ENCODE results near the gene TBC1D2B.

Gene TBC1D2B

GRCh38 chr15:78016860-78017259 is 60.7 kb downstream of the TBC1D2B start:
- H3K4me3 Mint-ChIP-seq, result no peak overlapping the region
- peak overlapping the region; percentile 14 for H3K27ac Mint-ChIP-seq
- peaks cover 17% of the 10 kb centered on the region for H3K36me3 Mint-ChIP-seq

GRCh38 chr15:78012643-78013077 is 64.9 kb downstream of the TBC1D2B start:
- Mint-ChIP-seq H3K4me3 (no peak overlapping the region), H3K9me3 (no peaks in the 10 kb centered on the region), H3K4me1 (no peaks in the 10 kb centered on the region), H3K27me3 (no peaks in the 10 kb centered on the region), H3K27ac (no peak overlapping the region), H3K36me3 (peaks cover 16% of the 10 kb centered on the region)

More at GRCh38 chr15:78016860-78017259, 60.7 kb downstream of the TBC1D2B start:
- H3K4me1 Mint-ChIP-seq, result peaks cover 17% of the 10 kb centered on the region
- H3K27me3 Mint-ChIP-seq, result no peaks in the 10 kb centered on the region
- no peaks in the 10 kb centered on the region for H3K9me3 Mint-ChIP-seq

- H3K9me3 Mint-ChIP-seq, result no peaks in the 10 kb centered on the region
- no peak overlapping the region for H3K27ac Mint-ChIP-seq
- H3K4me3 Mint-ChIP-seq, result no peak overlapping the region
- H3K36me3 Mint-ChIP-seq, result peaks cover 18% of the 10 kb centered on the region
- H3K27me3 Mint-ChIP-seq, result no peaks in the 10 kb centered on the region
- H3K4me1 Mint-ChIP-seq, result no peaks in the 10 kb centered on the region
Measured at GRCh38 chr15:78010067-78010466, 67.4 kb downstream of the TBC1D2B start.

- H3K27ac Mint-ChIP-seq, result no peak overlapping the region
Measured at GRCh38 chr15:78007964-78008886, 69.3 kb downstream of the TBC1D2B start.

GRCh38 chr15:78007211-78007931 is 70.1 kb downstream of the TBC1D2B start:
- no peaks in the 10 kb centered on the region for H3K4me1 Mint-ChIP-seq
- no peaks in the 10 kb centered on the region for H3K27me3 Mint-ChIP-seq
- peak overlapping the region; percentile 65 for H3K27ac Mint-ChIP-seq
- H3K36me3 Mint-ChIP-seq, result peaks cover 13% of the 10 kb centered on the region
- no peaks in the 10 kb centered on the region for H3K9me3 Mint-ChIP-seq
- no peak overlapping the region for H3K4me3 Mint-ChIP-seq

More at GRCh38 chr15:78007964-78008886, 69.3 kb downstream of the TBC1D2B start:
- peaks cover 11% of the 10 kb centered on the region for H3K36me3 Mint-ChIP-seq
- H3K4me3 Mint-ChIP-seq, result no peak overlapping the region
- no peaks in the 10 kb centered on the region for H3K27me3 Mint-ChIP-seq
- no peaks in the 10 kb centered on the region for H3K4me1 Mint-ChIP-seq
- H3K9me3 Mint-ChIP-seq, result no peaks in the 10 kb centered on the region

GRCh38 chr15:78006567-78007205 is 70.8 kb downstream of the TBC1D2B start:
- peaks cover 13% of the 10 kb centered on the region for H3K36me3 Mint-ChIP-seq
- no peaks in the 10 kb centered on the region for H3K9me3 Mint-ChIP-seq
- H3K4me3 Mint-ChIP-seq, result no peak overlapping the region
- H3K27ac Mint-ChIP-seq, result peak overlapping the region; percentile 74
- H3K27me3 Mint-ChIP-seq, result no peaks in the 10 kb centered on the region
- H3K4me1 Mint-ChIP-seq, result no peaks in the 10 kb centered on the region

- no peaks in the 10 kb centered on the region for H3K27me3 Mint-ChIP-seq
- no peaks in the 10 kb centered on the region for H3K4me1 Mint-ChIP-seq
- no peak overlapping the region for H3K4me3 Mint-ChIP-seq
- no peak overlapping the region for H3K27ac Mint-ChIP-seq
- H3K36me3 Mint-ChIP-seq, result peaks cover 15% of the 10 kb centered on the region
- no peaks in the 10 kb centered on the region for H3K9me3 Mint-ChIP-seq
Measured at GRCh38 chr15:78004919-78005634, 72.4 kb downstream of the TBC1D2B start.

GRCh38 chr15:78004222-78004727 is 73.2 kb downstream of the TBC1D2B start:
- no peak overlapping the region for H3K4me3 Mint-ChIP-seq
- H3K36me3 Mint-ChIP-seq, result peaks cover 15% of the 10 kb centered on the region
- no peaks in the 10 kb centered on the region for H3K27me3 Mint-ChIP-seq
- H3K9me3 Mint-ChIP-seq, result no peaks in the 10 kb centered on the region
- peak overlapping the region; percentile 84 for H3K27ac Mint-ChIP-seq
- no peaks in the 10 kb centered on the region for H3K4me1 Mint-ChIP-seq

- H3K4me3 Mint-ChIP-seq, result no peak overlapping the region
- H3K27ac Mint-ChIP-seq, result no peak overlapping the region
- H3K4me1 Mint-ChIP-seq, result no peaks in the 10 kb centered on the region
- no peaks in the 10 kb centered on the region for H3K27me3 Mint-ChIP-seq
- H3K36me3 Mint-ChIP-seq, result peaks cover 15% of the 10 kb centered on the region
- H3K9me3 Mint-ChIP-seq, result no peaks in the 10 kb centered on the region
Measured at GRCh38 chr15:78003539-78004008, 73.9 kb downstream of the TBC1D2B start.

GRCh38 chr15:78002996-78003395 is 74.5 kb downstream of the TBC1D2B start:
- Mint-ChIP-seq H3K9me3 (no peaks in the 10 kb centered on the region), H3K27ac (no peak overlapping the region), H3K4me1 (no peaks in the 10 kb centered on the region), H3K27me3 (no peaks in the 10 kb centered on the region), H3K36me3 (peaks cover 15% of the 10 kb centered on the region), H3K4me3 (no peak overlapping the region)

GRCh38 chr15:78001656-78002055 is 75.9 kb downstream of the TBC1D2B start:
- no peaks in the 10 kb centered on the region for H3K4me1 Mint-ChIP-seq
- H3K4me3 Mint-ChIP-seq, result no peak overlapping the region
- H3K36me3 Mint-ChIP-seq, result peaks cover 10% of the 10 kb centered on the region
- no peaks in the 10 kb centered on the region for H3K9me3 Mint-ChIP-seq
- peak overlapping the region; percentile 60 for H3K27ac Mint-ChIP-seq
- no peaks in the 10 kb centered on the region for H3K27me3 Mint-ChIP-seq

GRCh38 chr15:78000927-78001249 is 76.6 kb downstream of the TBC1D2B start:
- peaks cover 9% of the 10 kb centered on the region for H3K36me3 Mint-ChIP-seq
- no peaks in the 10 kb centered on the region for H3K27me3 Mint-ChIP-seq
- no peak overlapping the region for H3K27ac Mint-ChIP-seq
- no peaks in the 10 kb centered on the region for H3K4me1 Mint-ChIP-seq
- H3K4me3 Mint-ChIP-seq, result no peak overlapping the region
- H3K9me3 Mint-ChIP-seq, result no peaks in the 10 kb centered on the region

GRCh38 chr15:78000091-78000926 is 77.2 kb downstream of the TBC1D2B start:
- H3K9me3 Mint-ChIP-seq, result no peaks in the 10 kb centered on the region
- H3K4me3 Mint-ChIP-seq, result no peak overlapping the region
- no peak overlapping the region for H3K27ac Mint-ChIP-seq

GRCh38 chr15:77999486-77999885 is 78.0 kb downstream of the TBC1D2B start:
- Mint-ChIP-seq H3K27ac (no peak overlapping the region), H3K4me1 (no peaks in the 10 kb centered on the region), H3K36me3 (peaks cover 9% of the 10 kb centered on the region), H3K27me3 (no peaks in the 10 kb centered on the region), H3K4me3 (no peak overlapping the region), H3K9me3 (no peaks in the 10 kb centered on the region)

More at GRCh38 chr15:78000091-78000926, 77.2 kb downstream of the TBC1D2B start:
- no peaks in the 10 kb centered on the region for H3K4me1 Mint-ChIP-seq
- peaks cover 9% of the 10 kb centered on the region for H3K36me3 Mint-ChIP-seq
- no peaks in the 10 kb centered on the region for H3K27me3 Mint-ChIP-seq
